K562 (cell line): ENCODE data around the gene WBP1L. TPM values are rescaled to one million over a fixed set of nuclear protein-coding genes. Genes with fewer than 3 reads are reported as not detected.

Experiments used
- ATAC-seq: fragments of 200-7000 bp; cut with Tn5 transposase; 3 replicates; pipeline ENCODE4 v1.9.1; 2020; ENCODE audit warnings: moderate library complexity
- BruUV-seq: library from RNA; stranded (reverse); fragments of 400-500 nt; replicated peaks from 2 replicates; lab custom pipeline; 2021; lab: Mats Ljungman, UMichigan
- CTCF ChIA-PET: fragments of 300-600 bp; formaldehyde crosslinking; extraction: SDS; loops from one replicate; lab custom pipeline; 2021; ENCODE audit warnings: low intra/inter-chr PET ratio; lab: Yijun Ruan, JAX
- POLR2A ChIA-PET: fragments of 300-600, 350-650 bp; sonication (Branson Sonifier 250); formaldehyde crosslinking; extraction: SDS; loops from one replicate; lab custom pipeline; 2021; ENCODE audit warnings: antibody characterized with exemption, inconsistent platforms; lab: Yijun Ruan, JAX
- DNase-seq, 4 experiments: peaks; one replicate each; pipeline versions ENCODE4 v3.0.0 to v3.0.0-alpha.2; 2011 to 2018; ENCODE audit warnings: low spot score in 3 of 4, mixed read lengths in 3 of 4; ENCODE audit errors: extremely low read depth in 1 of 4
- FAIRE-seq: peaks from 2 replicates; lab custom pipeline; 2011; peaks lifted over from hg19 to GRCh38; lab: Jason Lieb, UNC
- H2AFZ ChIP-seq: 2 replicates; pipeline ENCODE4 v1.6.0; 2011; ENCODE audit warnings: low read depth, low read length, control low read depth, inconsistent platforms
- H3K27ac ChIP-seq: fragments of 200-600 bp; 3 replicates; pipeline ENCODE4 v1.8.0; 2011; ENCODE audit warnings: low read depth, mild to moderate bottlenecking, control low read depth, inconsistent platforms, low read length, moderate library complexity, mixed read lengths; ENCODE audit errors: extremely low read depth
- H3K27me3 ChIP-seq, 2 experiments: fragments of 300-600 bp in 1 of 2; 2 replicates in 1 of 2; 3 replicates in 1 of 2; pipeline versions ENCODE4 v1.6.0 to v1.8.0; 2011; ENCODE audit warnings: inconsistent platforms in 2 of 2, low read length in 2 of 2, mild to moderate bottlenecking in 1 of 2, mixed read lengths in 1 of 2, moderate library complexity in 1 of 2; ENCODE audit not compliant: control insufficient read depth in 2 of 2, insufficient read depth in 2 of 2
- H3K36me3 ChIP-seq: fragments of 300-600 bp; 3 replicates; pipeline ENCODE4 v1.8.0; 2011; ENCODE audit warnings: mild to moderate bottlenecking, low read length, inconsistent platforms; ENCODE audit not compliant: control insufficient read depth, insufficient read depth
- H3K4me1 ChIP-seq, 2 experiments: fragments of 200-600 bp in 1 of 2; replicated peaks in 1 of 2; 2 replicates in 1 of 2; 3 replicates in 1 of 2; pipeline versions ENCODE4 v1.5.1 to v1.8.0; 2011; ENCODE audit warnings: inconsistent platforms in 2 of 2, low read length in 2 of 2, mild to moderate bottlenecking in 1 of 2, mixed read lengths in 1 of 2, moderate library complexity in 1 of 2; ENCODE audit not compliant: control insufficient read depth in 2 of 2, insufficient read depth in 2 of 2
- H3K4me2 ChIP-seq: 2 replicates; pipeline ENCODE4 v1.6.1; 2011; ENCODE audit warnings: low read length, control low read depth, inconsistent platforms, mixed read lengths; ENCODE audit not compliant: insufficient read depth
- H3K4me3 ChIP-seq: fragments of 200-600 bp; sonication (generic), shearing (Covaris generic); 2 replicates; pipeline ENCODE4 v1.5.1; 2016; ENCODE audit warnings: control low read depth, inconsistent platforms
- H3K79me2 ChIP-seq: fragments of 200-600 bp; 3 replicates; pipeline ENCODE4 v1.8.0; 2011; ENCODE audit warnings: low read length, inconsistent platforms; ENCODE audit not compliant: control insufficient read depth, insufficient read depth
- H3K9ac ChIP-seq, 2 experiments: 2 replicates each; pipeline versions ENCODE4 v1.6.0 to v1.6.1; 2011; ENCODE audit warnings: low read depth in 2 of 2, low read length in 2 of 2, control low read depth in 1 of 2, inconsistent platforms in 1 of 2, mild to moderate bottlenecking in 1 of 2, mixed read lengths in 1 of 2; ENCODE audit not compliant: insufficient read depth in 1 of 2
- H3K9me1 ChIP-seq: one replicate; pipeline ENCODE4 v1.6.0; 2011; ENCODE audit warnings: inconsistent platforms, mild to moderate bottlenecking, low read length, moderate library complexity; ENCODE audit not compliant: control insufficient read depth, insufficient read depth
- H3K9me3 ChIP-seq: replicated peaks from 2 replicates; pipeline ENCODE4 v1.5.1; 2011; ENCODE audit warnings: low read depth, low read length, inconsistent platforms; ENCODE audit not compliant: control insufficient read depth, insufficient read depth
- H4K20me1 ChIP-seq: replicated peaks from 2 replicates; pipeline ENCODE4 v1.6.1; 2011; ENCODE audit warnings: low read length, inconsistent platforms, mixed read lengths; ENCODE audit not compliant: control insufficient read depth, insufficient read depth
- C11orf30 ChIP-seq: fragments of 450-650 bp; IDR thresholded peaks from 2 replicates; pipeline ENCODE4 v1.6.1; 2016; ENCODE audit warnings: low read depth, mild to moderate bottlenecking
- HMG20A ChIP-seq: fragments of 450-650 bp; formaldehyde crosslinking; conservative IDR thresholded peaks from 2 replicates; pipeline ENCODE4 v1.4.0; 2020; ENCODE audit warnings: mild to moderate bottlenecking, mixed read lengths
- IFI16 ChIP-seq: fragments of 250-450 bp; sonication (Bioruptor Pico); IDR thresholded peaks from 2 replicates; pipeline ENCODE4 v2.1.2; 2022; ENCODE audit warnings: mild to moderate bottlenecking, inconsistent platforms
- KDM1A ChIP-seq, 2 experiments: fragments of 450-650 bp; IDR thresholded peaks; 2 replicates each; pipeline ENCODE4 v1.6.1; 2016; ENCODE audit warnings: mild to moderate bottlenecking in 2 of 2
- LEF1 ChIP-seq: fragments of 450-650 bp; IDR thresholded peaks from 2 replicates; pipeline ENCODE4 v1.6.1; 2016; ENCODE audit warnings: mild to moderate bottlenecking
- PHF20 ChIP-seq: fragments of 450-650 bp; IDR thresholded peaks from 2 replicates; pipeline ENCODE4 v1.6.1; 2018; ENCODE audit not compliant: partially characterized antibody
- PTTG1 ChIP-seq: fragments of 450-650 bp; IDR thresholded peaks from 2 replicates; pipeline ENCODE4 v1.6.1; 2016; ENCODE audit warnings: low read depth, mild to moderate bottlenecking, missing genetic modification characterization, missing compliant biosample characterization
- RAD51 ChIP-seq: fragments of 450-650 bp; IDR thresholded peaks from 2 replicates; pipeline ENCODE4 v1.7.1; 2016; ENCODE audit warnings: low read depth, mild to moderate bottlenecking, borderline replicate concordance
- U2AF2 ChIP-seq: fragments of 200-400 bp; formaldehyde crosslinking; optimal IDR thresholded peaks from 2 replicates; pipeline ENCODE3; 2017; ENCODE audit warnings: low read depth, mild to moderate bottlenecking, low read length
- ZNF174 ChIP-seq: fragments of 250-450 bp; sonication (Bioruptor Pico); IDR thresholded peaks from 2 replicates; pipeline ENCODE4 v1.4.0; 2020; ENCODE audit warnings: mild to moderate bottlenecking
- ZNF316 ChIP-seq: fragments of 450-650 bp; IDR thresholded peaks from 2 replicates; pipeline ENCODE4 v1.6.1; 2016
- WGBS: fragments of 100-300 bp; shearing (Covaris generic); methylation state at CpG from one replicate; pipeline ENCODE4 v1.1.6; 2016; ENCODE audit warnings: low coverage, mixed read lengths; ENCODE audit not compliant: insufficient coverage; ENCODE audit errors: missing lambda C conversion rate; 5-methylcytosine and 5-hydroxymethylcytosine counted together
- in situ Hi-C: fragments of 300-500 bp; cut with MboI; formaldehyde crosslinking; loops from 4 replicates; pipeline ENCODE4 v1.15.0; 2018; ENCODE audit warnings: inconsistent platforms, mixed read lengths
- intact Hi-C: fragments of 100-400 bp; cut with micrococcal nuclease; formaldehyde crosslinking; loops from 2 replicates; pipeline ENCODE4 v1.14.2; 2022
- polyA plus RNA-seq, 8 experiments: library from polyadenylated mRNA; depleted of rRNA in 4 of 8; stranded (reverse) in 5 of 8; unstranded in 3 of 8; fragments of >200 nt; fragmentation: Nextera tagmentation in 2 of 8; fragmentation: Illumina TruSeq in 1 of 8; extraction: Ambion mirVana in 2 of 8; extraction: Trizol in 1 of 8; gene quantifications; 2 replicates each; pipeline versions ENCODE4 v1.2.1 to v1.2.3, GENCODE V29; 2011 to 2014; ENCODE audit warnings: inconsistent platforms in 1 of 8, missing spikeins in 1 of 8
- total RNA-seq, 7 experiments: library from RNA; depleted of rRNA in 6 of 7; stranded (reverse); fragments of >200 nt in 6 of 7; fragmentation: Illumina TruSeq in 2 of 7; extraction: Trizol in 2 of 7; gene quantifications; 2 replicates each; pipeline versions ENCODE4 v1.2.1 to v1.2.3, GENCODE V29; 2011 to 2021; ENCODE audit warnings: low replicate concordance in 1 of 7
- TF ChIP-seq, protein P1 (sequence below): sonication (generic); formaldehyde crosslinking; IDR thresholded peaks from 2 replicates; pipeline ENCODE4 v1.8.0; 2022; ENCODE audit warnings: missing genetic modification reagents, mild to moderate bottlenecking, borderline replicate concordance
- TF ChIP-seq, protein P2 (sequence below): sonication (generic); formaldehyde crosslinking; IDR thresholded peaks from 2 replicates; pipeline ENCODE4 v1.9.0; 2022; ENCODE audit warnings: mild to moderate bottlenecking, missing genetic modification reagents
- TF ChIP-seq, protein P3 (sequence below): fragments of 250-450 bp; sonication (Bioruptor Pico); IDR thresholded peaks from 2 replicates; pipeline ENCODE4 v1.4.0; 2020; ENCODE audit warnings: mild to moderate bottlenecking
- TF ChIP-seq, protein P4 (sequence below): sonication (generic); formaldehyde crosslinking; IDR thresholded peaks from 2 replicates; pipeline ENCODE4 v1.8.0; 2022; ENCODE audit warnings: missing genetic modification reagents, mild to moderate bottlenecking, moderate library complexity, borderline replicate concordance

WBP1L gene
- total and polyA plus RNA-seq, 9 of the 15 experiments (the other 6 are each of a cell fraction or from before 2014, with no cell fraction given), result 3.2 to 14.4 (median 11.3) TPM

DNA sequence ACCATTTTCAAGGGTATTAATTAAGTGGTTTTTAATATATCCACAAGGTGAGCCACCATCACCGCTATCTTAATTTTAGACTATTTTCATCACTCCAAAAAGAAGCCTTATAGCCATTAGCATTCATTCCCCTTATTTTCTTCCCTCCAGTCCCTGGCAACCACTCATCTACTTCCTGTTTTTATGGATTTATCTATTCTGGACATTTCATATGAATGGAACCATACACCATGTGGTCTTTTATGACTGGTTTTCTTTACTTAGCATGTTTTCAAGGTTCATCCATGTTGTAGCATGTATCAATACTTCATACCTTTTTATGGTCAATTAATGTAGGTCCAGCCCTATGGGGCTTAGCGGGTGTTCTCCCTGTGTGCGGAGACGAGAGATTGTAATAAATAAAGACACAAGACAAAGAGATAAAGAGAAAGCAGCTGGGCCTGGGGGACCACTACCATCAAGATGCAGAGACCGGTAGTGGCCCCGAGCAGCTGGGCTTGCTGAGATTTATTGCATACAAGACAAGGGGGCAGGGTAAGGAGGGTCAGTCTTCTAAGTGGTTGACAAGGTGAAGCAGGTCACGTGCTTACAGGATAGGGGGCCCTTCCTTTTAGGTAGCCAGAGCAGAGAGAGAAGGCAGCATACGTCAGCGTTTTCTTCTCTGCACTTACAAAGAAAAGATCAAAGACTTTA, 14.6 kb downstream of the WBP1L start:
- Histone ChIP-seq H3K4me2 (no peak overlapping the region), H3K9me1 (no peaks in the 10 kb centered on the region), H3K36me3 (no peaks in the 10 kb centered on the region), H3K9me3 (0 out of 2 replicates have a peak, but pooled peaks cover 1% of the 10 kb centered on the region), H3K27me3 (no peaks in the 10 kb centered on the region), H3K27ac (no peak overlapping the region), H3K4me1 (peaks cover 4 to 15% of the 10 kb centered on the region in 2 experiments; a peak in 3 of 5 replicates), H3K4me3 (no peak overlapping the region), H3K9ac (no peak overlapping the region), H2AFZ (no peak overlapping the region), H4K20me1 (no peaks in the 10 kb centered on the region), H3K79me2 (peaks cover 27% of the 10 kb centered on the region)
- intact Hi-C loops (no loop called here), in situ Hi-C loops (no loop called here)
- CTCF ChIA-PET, result no interaction called here
- POLR2A ChIA-PET, result no interaction called here
- no TSS peak for BruUV-seq
- DNase-seq (no peak), ATAC-seq (no peak), FAIRE-seq (no peak)
- 38% methylated on average over 4 of the region's 9 CpGs for WGBS
- TF ChIP-seq, protein P1, sequence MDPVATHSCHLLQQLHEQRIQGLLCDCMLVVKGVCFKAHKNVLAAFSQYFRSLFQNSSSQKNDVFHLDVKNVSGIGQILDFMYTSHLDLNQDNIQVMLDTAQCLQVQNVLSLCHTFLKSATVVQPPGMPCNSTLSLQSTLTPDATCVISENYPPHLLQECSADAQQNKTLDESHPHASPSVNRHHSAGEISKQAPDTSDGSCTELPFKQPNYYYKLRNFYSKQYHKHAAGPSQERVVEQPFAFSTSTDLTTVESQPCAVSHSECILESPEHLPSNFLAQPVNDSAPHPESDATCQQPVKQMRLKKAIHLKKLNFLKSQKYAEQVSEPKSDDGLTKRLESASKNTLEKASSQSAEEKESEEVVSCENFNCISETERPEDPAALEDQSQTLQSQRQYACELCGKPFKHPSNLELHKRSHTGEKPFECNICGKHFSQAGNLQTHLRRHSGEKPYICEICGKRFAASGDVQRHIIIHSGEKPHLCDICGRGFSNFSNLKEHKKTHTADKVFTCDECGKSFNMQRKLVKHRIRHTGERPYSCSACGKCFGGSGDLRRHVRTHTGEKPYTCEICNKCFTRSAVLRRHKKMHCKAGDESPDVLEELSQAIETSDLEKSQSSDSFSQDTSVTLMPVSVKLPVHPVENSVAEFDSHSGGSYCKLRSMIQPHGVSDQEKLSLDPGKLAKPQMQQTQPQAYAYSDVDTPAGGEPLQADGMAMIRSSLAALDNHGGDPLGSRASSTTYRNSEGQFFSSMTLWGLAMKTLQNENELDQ (CRISPR knock-in tag), result no peak
- TF ChIP-seq HMG20A (CRISPR knock-in tag) (no peak), ZNF316 (peak; percentile 41; the same call in 1 of the 2 replicates), U2AF2 (no peak), RAD51 (peak; percentile 11; the same call in 1 of the 2 replicates), C11orf30 (peak; percentile 22; the same call in 1 of the 2 replicates), LEF1 (peak; percentile 32; the same call in 1 of the 2 replicates), PTTG1 (tag) (no peak), IFI16 (CRISPR knock-in tag) (no peak), KDM1A (IDR thresholded peaks at IDR 0.05) (0 out of 4 replicates have a peak, but pooled peaks of 1 of the 2 experiments have one; percentile 11), ZNF174 (CRISPR knock-in tag) (no peak), PHF20 (no peak)
- TF ChIP-seq, protein P2, sequence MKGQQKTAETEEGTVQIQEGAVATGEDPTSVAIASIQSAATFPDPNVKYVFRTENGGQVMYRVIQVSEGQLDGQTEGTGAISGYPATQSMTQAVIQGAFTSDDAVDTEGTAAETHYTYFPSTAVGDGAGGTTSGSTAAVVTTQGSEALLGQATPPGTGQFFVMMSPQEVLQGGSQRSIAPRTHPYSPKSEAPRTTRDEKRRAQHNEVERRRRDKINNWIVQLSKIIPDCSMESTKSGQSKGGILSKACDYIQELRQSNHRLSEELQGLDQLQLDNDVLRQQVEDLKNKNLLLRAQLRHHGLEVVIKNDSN, result 0 out of 2 replicates have a peak, but pooled peaks have one; percentile 34
- TF ChIP-seq, protein P3, sequence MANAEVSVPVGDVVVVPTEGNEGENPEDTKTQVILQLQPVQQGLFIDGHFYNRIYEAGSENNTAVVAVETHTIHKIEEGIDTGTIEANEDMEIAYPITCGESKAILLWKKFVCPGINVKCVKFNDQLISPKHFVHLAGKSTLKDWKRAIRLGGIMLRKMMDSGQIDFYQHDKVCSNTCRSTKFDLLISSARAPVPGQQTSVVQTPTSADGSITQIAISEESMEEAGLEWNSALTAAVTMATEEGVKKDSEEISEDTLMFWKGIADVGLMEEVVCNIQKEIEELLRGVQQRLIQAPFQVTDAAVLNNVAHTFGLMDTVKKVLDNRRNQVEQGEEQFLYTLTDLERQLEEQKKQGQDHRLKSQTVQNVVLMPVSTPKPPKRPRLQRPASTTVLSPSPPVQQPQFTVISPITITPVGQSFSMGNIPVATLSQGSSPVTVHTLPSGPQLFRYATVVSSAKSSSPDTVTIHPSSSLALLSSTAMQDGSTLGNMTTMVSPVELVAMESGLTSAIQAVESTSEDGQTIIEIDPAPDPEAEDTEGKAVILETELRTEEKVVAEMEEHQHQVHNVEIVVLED, result no peak
- TF ChIP-seq, protein P4, sequence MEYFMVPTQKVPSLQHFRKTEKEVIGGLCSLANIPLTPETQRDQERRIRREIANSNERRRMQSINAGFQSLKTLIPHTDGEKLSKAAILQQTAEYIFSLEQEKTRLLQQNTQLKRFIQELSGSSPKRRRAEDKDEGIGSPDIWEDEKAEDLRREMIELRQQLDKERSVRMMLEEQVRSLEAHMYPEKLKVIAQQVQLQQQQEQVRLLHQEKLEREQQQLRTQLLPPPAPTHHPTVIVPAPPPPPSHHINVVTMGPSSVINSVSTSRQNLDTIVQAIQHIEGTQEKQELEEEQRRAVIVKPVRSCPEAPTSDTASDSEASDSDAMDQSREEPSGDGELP (CRISPR knock-in tag), result peak; percentile 18; the same call in 1 of the 2 replicates
